Activated T-cell treated with anti-CD3 and anti-CD28 coated beads for 48 hours (primary cell): Measurements from ENCODE around the gene GPR35.
A peak's percentile ranks its signal among the peaks of the same experiment; 100 is the strongest.
"Not testable (repeated sequence)": the region's sequence is repeated elsewhere in the genome, so short reads cannot be mapped to it uniquely, and the experiment has no call there.

ENCODE experiments used
- DNase-seq: peaks from one replicate; pipeline ENCODE4 v3.0.0-alpha.2; 2020; ENCODE audit warnings: low read depth

The GPR35 gene

DNA sequence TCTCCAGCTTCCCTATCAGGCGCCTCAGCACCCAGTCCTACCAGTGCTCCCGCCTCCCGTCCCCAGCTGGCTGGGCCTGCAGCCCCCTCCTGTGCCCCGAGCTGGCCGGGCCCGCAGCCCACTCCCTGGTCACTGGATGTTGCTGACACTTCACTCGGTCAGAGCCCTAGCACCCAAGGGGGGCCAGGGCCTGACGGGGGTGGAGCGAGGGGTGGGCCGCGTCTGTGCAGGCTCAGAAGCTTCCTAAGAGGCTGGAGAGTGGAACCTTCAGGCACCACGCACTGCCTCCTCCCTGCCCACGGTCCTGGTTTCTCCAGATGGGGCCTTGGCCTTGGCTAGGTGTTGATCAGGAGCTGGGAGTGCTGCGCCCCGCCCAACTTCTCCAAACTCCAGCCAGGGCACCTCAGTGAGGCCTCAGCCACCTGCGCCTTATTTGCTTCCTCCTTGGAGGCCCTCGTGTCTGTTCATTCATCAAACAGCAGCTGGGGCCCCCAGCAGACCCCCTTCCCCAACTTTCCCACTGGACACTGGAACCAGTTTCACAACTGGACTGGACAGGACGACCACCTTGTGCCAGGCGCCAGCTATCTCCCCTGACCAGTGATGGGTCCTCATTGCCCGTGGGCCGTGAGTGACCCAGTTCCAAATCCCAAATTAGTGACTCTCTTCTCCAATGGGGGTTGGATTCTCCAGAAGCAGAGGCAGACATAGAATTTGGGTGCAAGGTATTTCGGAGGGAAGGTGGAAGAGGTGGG lies 22.0 kb upstream of the GPR35 start:
- DNase-seq, result no peak

- no peak for DNase-seq
Measured at GRCh38 chr2:240603846-240604245, 21.4 kb upstream of the GPR35 start.

DNA sequence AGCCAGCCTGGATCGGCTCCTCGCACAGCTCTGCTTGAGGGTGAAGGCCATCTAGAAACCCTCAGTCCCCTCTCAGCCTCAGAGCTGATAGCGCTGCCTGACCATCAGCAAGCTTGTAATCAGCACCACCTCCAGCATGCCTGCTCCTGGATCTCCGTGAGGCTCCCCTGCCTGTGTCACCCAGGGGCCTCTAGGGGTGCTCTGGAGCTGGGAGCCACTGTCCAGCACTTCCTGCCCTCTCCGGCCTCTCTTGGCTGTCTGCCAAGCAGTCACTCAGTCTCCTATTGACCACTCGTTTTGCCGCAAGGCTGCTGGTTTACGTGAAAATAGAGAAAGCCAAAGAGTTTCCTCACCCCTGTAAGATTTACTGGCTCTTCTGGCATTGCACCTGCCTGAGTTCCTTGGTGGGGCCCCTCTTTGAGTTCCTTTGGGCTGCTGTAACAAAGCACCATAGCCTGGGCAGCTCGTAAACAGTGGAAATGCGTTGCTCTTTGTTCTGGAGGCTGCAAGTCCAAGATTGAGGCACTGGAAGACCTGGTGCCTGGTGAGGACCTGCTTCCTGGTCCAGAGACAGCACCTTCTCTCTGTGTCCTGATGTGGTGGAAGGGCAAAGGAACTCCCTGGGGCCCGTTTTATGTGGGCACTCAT lies 20.9 kb upstream of the GPR35 start:
- no peak for DNase-seq

DNA sequence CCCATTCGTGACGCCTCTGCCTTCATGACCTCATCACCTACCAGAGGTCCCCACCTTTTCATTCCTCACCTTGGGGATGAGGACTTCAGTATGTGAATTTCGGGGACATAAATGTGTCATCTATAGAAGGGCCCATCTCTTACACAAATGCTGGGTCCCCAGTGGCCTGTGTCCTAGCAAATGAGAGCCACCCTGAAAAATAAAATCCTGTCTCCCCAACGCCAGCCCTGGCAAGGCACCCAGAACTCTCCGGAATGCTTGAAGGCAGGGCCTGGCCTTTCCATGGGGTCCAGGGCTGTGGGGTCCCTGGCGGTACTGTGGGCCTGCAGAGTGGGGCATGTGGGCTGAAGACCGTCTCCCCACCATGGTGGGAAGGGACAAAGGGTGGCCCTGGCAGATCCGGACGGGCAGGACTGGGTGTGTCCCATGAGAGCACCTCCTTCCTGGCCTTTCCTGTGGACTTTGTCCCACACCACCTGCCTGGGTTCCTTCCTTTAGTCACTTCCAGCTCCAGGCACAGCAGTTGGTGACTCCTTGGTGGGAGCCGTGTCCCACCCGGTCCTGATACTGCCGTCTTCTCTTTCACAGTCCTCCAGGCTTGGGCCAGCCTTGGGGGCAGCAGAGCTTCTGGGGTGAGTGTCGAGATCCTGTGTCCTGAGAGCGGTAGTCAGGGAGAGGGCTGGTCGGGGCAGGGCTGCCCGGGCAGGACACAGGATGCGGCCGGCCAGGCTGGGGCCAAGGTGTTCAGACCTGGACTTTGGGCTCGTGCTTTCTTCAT lies 20.2 kb upstream of the GPR35 start:
- DNase-seq, result no peak

- DNase-seq, result no peak
Measured at GRCh38 chr2:240605867-240606743, 19.2 kb upstream of the GPR35 start.

GRCh38 chr2:240611601-240612210 lies 13.6 kb upstream of the GPR35 start:
- DNase-seq, result no peak

DNA sequence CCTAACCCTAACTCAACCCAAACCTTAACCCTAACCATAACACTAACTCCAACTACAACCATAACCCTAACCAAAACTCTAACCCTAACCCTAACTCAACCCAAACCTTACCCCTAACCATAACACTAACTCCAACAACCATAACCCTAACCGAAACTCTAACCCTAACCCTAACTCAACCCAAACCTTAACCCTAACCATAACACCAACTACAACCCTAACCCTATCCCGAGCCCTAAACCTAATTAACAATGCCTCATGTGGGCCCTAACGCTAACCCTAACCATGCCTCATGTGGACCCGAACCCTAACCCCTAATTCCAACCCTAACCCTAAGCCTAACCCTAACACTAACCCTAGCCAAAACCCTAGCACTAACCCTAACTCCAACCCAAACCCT lies 11.5 kb upstream of the GPR35 start:
- DNase-seq, result no peak

DNA sequence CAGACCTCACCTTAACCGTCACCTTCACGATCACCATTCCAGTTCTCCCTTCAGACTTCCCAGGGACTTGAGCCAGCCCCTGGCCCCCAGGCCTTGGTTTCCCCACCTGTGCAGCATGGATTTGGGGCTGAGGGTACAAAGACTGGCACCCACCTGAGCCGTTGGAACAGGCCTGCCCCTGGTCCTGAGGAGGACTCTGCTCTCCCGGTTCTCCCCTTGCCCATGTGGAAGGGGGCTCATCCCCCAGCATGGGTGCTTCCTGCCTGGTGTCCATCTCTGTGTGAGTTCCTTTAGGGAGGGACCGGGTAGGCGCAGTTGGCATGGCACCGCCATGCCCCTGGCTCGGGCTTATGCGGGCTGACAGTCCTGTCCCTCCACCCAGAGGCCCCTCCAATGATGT lies 10.9 kb upstream of the GPR35 start:
- DNase-seq, result no peak

DNA sequence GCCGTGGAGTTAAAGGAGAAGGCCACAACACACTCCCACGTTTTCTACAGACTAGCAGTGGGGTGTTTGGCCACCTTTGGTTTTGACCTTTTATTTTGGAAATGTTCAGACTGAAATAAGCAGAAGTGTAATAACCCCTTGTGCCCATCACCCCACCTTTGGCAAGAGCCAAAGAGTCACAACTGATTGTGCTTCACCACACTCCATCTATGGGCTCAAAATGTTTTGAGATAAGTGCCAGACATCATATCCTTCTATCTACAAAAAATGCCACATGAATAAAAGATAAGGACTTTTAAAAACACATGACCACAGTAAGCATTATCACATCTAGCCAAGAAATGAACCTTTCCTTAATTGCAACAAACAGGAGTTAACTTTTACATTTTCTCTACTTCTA lies 9.9 kb upstream of the GPR35 start:
- no peak for DNase-seq

GRCh38 chr2:240615820-240616547 lies 9.3 kb upstream of the GPR35 start:
- no peak for DNase-seq

GRCh38 chr2:240616860-240617666 lies 8.2 kb upstream of the GPR35 start:
- DNase-seq, result not testable (repeated sequence)

DNA sequence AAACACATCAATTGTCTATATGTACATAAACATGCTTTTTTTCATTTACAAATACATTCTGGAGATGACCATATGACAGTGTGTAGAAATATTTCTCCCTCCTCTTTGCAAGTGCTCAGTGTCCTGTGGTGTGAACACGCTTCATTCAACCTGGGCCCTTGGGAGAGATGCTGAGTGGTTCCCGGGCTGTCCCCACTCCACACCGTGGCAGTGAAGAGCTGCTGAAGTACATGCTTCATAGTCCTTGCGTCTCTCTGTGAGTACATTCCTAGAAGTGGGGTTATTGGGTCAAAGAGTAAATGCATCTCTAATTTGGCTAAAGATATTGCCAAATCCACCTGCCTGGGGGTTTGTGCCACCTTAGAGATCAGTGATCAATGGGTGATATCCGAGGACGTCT lies 6.5 kb upstream of the GPR35 start:
- DNase-seq, result no peak

DNA sequence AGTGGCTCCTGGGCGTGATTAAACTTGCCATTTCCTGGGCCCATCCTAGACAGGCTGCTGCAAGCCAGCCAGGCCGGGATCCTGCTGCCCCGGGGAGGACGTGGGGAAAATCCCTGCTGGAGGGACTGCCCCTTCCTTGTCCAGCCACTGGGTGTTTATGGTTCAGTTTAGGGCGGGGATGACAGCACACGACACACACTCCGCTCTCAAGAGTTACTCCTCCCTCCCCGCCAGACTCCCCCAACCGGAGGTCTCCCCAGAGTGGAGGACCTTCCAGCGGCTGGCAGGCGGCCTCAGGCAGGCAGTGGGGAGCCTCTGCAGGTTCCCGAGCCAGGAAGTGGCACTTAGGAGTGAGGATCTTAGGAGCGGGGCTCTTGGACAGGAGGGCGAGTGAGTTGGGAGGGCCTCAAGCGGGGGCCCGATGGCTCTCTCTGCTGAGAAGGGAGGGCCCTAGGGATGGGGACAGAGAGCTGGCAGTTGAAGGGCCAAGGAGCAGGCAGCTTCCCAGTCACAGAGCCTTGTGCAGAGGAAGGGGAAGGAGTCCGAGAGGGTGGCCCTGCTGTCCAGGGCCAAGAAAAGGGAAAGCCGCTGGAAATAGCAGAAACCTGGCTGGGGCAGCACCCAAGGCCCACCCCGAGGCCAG lies 5.7 kb upstream of the GPR35 start:
- no peak for DNase-seq

- DNase-seq, result no peak
Measured at GRCh38 chr2:240620149-240620731, 5.0 kb upstream of the GPR35 start.

GRCh38 chr2:240620859-240621258 lies 4.4 kb upstream of the GPR35 start:
- DNase-seq, result no peak

GRCh38 chr2:240622060-240622411 lies 3.2 kb upstream of the GPR35 start:
- no peak for DNase-seq

DNA sequence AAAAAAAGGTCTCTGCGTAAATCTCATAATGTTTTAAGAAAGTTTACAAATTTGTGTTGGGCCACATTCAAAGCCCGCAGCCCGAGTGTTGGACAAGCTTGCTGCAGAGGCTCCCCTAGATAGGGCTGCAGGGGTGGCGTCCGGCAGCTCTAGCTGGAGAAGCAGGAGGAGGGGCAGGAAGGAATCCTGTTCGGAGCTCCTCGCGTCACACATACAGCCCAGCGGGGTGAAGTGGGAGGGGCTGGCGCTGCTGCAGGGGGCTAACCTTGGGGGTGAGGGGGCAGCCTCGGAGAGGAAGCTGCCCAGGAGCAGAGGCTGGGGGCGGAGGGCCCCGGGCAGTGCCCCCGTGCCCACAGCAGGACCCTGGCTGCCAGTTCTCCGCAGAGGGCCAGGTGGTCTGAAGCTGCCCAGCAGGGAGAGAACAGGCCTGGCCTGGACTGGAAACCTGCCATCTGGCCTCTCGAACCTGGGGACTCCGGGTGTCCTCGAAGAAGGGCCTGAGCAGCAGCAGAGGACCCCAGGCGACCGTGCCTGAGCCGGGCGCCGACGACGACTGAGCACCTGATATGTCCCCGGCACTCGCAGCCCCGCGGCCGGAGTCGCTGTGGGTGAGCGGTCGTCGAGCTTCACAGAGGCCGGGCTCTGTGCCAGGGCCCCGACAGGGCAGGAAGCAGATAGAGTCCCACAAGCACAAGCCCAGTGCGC lies 2.6 kb upstream of the GPR35 start:
- peak; percentile 50 for DNase-seq

GRCh38 chr2:240623531-240624010 lies 1.7 kb upstream of the GPR35 start:
- no peak for DNase-seq
